ENCODE data around the gene EPHA1.

Gene EPHA1

DNA sequence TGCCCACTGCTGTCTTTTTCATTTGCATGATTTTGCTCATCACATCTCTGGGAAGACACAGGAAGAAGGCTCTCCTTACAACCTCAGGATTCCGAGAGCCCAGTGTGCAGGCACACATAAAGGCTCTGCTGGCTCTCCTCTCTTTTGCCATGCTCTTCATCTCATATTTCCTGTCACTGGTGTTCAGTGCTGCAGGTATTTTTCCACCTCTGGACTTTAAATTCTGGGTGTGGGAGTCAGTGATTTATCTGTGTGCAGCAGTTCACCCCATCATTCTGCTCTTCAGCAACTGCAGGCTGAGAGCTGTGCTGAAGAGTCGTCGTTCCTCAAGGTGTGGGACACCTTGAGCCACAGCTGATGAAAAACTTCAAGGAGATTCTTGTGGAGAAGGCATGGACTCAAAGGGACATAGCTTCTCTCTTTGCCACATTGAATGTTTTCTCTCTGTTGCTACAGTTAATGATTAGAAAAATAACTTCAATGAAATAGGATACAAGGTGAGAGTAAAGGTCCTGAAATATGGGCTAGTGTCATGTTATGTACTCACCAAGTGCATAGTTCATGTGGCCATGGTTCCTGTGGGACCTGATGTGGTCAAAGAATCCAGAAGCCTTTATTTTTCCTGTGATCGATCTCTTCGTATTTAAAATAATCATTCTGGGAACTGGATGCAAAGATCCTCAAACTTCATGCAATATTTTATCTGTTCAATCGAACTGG is 35.6 kb upstream of the EPHA1 start:
- no peak for DNase-seq (ENCODE audit: low read depth in 2 of 2)
- no peak overlapping the region for H3K4me3 ChIP-seq (replicated peaks in 1 of 2; ENCODE audit: low read depth in 2 of 2, low read length in 2 of 2)
- TF ChIP-seq, protein P1, sequence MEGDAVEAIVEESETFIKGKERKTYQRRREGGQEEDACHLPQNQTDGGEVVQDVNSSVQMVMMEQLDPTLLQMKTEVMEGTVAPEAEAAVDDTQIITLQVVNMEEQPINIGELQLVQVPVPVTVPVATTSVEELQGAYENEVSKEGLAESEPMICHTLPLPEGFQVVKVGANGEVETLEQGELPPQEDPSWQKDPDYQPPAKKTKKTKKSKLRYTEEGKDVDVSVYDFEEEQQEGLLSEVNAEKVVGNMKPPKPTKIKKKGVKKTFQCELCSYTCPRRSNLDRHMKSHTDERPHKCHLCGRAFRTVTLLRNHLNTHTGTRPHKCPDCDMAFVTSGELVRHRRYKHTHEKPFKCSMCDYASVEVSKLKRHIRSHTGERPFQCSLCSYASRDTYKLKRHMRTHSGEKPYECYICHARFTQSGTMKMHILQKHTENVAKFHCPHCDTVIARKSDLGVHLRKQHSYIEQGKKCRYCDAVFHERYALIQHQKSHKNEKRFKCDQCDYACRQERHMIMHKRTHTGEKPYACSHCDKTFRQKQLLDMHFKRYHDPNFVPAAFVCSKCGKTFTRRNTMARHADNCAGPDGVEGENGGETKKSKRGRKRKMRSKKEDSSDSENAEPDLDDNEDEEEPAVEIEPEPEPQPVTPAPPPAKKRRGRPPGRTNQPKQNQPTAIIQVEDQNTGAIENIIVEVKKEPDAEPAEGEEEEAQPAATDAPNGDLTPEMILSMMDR (IDR thresholded peaks at IDR 0.05; ENCODE audit: low read depth, low read length): no peak

DNA sequence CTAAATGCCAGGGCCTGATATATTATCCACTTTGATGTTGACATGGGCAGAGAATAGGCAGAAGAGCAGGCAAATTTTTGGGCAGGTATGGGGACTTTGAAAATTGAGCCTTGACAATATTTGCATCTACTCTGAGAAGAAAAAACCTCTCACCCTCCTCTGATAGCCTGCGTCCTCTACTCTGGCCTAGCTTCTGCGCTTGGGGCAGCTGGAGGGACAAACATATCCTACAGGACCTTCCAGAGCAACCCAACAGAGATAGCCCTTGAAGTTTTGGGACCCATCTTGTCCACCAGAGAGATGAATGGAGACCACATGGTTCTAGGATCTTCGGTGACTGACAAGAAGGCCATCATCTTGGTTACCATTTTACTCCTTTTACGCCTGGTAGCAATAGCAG is 34.5 kb upstream of the EPHA1 start, which contains the start of gene TAS2R60:
TSS of gene TAS2R60 (plus strand) at position 301 of the 400 bp plus-strand sequence. CDS start at position 301, 0 bp downstream.
- H3K4me3 ChIP-seq (replicated peaks in 1 of 2; ENCODE audit: low read depth in 2 of 2, low read length in 2 of 2): no peak within 1 kb of the TSS
- DNase-seq (ENCODE audit: low read depth in 2 of 2): no peak
- TF ChIP-seq, protein P1 (IDR thresholded peaks at IDR 0.05; ENCODE audit: low read depth, low read length): no peak

DNA sequence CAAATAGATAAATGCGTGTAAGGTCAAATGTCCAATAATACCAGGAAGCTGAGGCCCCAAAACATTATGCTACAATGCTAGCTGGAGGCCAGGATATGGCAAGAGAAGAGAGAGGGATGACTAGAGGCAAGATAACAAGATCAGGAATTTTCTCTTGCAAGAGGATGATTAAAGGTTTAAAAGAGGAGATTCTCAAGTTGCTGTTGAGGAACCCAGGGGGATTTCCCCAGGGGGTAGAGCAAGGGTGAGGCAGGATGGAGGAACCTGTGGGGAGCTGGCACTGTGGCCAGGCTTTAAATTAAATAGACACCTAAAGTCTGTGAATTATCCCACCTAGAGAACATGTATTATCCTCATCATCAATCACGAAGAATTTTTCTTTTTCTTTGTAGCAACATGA is 31.2 kb upstream of the EPHA1 start:
- DNase-seq (ENCODE audit: low read depth in 2 of 2): no peak
- no peak overlapping the region for H3K4me3 ChIP-seq (replicated peaks in 1 of 2; ENCODE audit: low read depth in 2 of 2, low read length in 2 of 2)
- TF ChIP-seq, protein P1 (IDR thresholded peaks at IDR 0.05; ENCODE audit: low read depth, low read length): no peak

DNA sequence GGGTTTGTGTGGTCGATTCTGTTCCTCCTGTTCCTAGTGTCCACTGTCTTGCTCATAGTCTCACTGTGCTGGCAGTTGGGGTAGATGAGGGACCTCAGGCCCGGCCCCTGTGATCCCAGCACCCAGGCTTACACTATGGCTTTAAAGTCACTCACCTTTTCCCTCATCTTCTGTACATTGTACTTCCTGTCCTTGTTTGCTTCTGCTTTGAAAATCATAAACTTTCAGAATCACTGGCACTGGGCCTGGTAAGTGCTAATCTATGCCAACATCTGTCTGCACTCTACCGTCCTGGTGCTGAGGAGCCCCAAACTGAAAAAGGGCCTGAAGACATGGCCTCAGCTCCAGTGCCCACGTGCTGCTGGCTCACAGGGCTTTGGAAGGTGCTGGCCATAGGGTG is 28.9 kb upstream of the EPHA1 start:
- no peak overlapping the region for H3K4me3 ChIP-seq (replicated peaks in 1 of 2; ENCODE audit: low read depth in 2 of 2, low read length in 2 of 2)
- TF ChIP-seq, protein P1 (IDR thresholded peaks at IDR 0.05; ENCODE audit: low read depth, low read length): no peak
- no peak for DNase-seq (ENCODE audit: low read depth in 2 of 2)

DNA sequence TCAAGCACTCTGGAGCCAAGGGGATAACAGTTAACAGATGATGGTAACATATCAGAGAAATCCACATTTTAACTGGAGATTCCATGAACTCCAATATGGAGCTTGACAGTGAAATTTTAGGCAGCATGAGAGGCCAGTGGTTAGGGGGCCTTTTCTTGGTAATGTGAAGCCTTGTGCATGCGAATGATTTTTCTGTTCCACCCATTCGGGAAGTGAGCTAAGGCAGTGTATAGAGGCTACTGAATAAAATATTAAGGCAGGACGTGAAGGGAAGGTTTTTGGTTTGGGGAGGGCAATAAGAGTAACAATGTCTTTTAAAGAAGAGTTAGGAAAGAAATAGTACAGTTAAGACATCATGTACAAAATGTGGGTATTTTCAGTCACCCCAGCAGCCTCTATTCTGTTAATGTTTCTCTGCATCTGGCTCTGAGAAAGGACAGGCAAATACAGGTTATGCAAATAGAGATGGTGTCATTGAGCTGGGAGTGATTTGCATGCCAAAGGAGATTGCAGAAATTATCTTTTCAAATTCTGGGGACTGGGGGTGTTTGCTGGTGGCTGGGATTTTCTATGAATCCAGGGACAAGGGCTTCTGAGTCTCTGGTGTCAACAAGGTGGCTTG is 27.8 kb upstream of the EPHA1 start:
- DNase-seq (ENCODE audit: low read depth in 2 of 2): no peak
- TF ChIP-seq, protein P1 (IDR thresholded peaks at IDR 0.05; ENCODE audit: low read depth, low read length): no peak

DNA sequence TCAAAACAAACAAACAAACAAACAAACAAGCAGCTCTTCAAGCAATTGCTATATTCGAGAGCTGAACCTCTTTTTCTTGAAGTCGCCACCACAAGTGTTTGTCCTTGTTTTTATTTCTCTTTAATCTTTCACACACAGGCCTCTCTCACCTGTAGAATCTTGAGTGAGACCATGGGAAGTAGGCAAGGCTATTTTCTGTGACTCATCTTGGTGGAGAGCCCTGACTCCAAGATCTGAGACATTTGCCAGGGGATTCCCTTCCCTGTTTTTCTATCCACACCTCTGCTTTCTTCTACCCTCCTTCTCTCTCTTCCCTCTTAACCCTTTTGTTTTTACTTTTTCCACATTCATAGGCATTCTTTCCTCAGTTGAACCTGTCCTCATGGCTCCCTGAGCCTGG is 26.6 kb upstream of the EPHA1 start:
- no peak overlapping the region for H3K4me3 ChIP-seq (replicated peaks in 1 of 2; ENCODE audit: low read depth in 2 of 2, low read length in 2 of 2)
- DNase-seq (ENCODE audit: low read depth in 2 of 2): peak in 1 of 2 donors; percentile 28
- TF ChIP-seq, protein P1 (IDR thresholded peaks at IDR 0.05; ENCODE audit: low read depth, low read length): no peak

More for the DNA sequence above, 27.8 kb upstream of the EPHA1 start:
- no peak overlapping the region for H3K4me3 ChIP-seq (replicated peaks in 1 of 2; ENCODE audit: low read depth in 2 of 2, low read length in 2 of 2)

Measured in cardiac fibroblast (primary cell).